Adrenal gland (tissue), 5 donors: ENCODE data around the gene CDC34.
A peak's percentile ranks its signal among the peaks of the same experiment; 100 is the strongest.

Source experiments
- POLR2A ChIP-seq, 2 donors: fragments of 450-650 bp; IDR thresholded peaks; one replicate each; pipeline ENCODE4 v1.6.1; 2017; ENCODE audit warnings: antibody characterized with exemption in 2 of 2, mild to moderate bottlenecking in 2 of 2, moderate library complexity in 1 of 2
- TF ChIP-seq, protein P1 (sequence below), 6 experiments: fragments of 450-650 bp in 4 of 6; fragments of 200-600 bp in 2 of 6; sonication (generic) in 1 of 6; IDR thresholded peaks; 1 replicate in 5 of 6; 2 replicates in 1 of 6; pipeline versions ENCODE4 v1.5.1 to v1.8.0; 2016 to 2021; ENCODE audit warnings: antibody characterized with exemption in 6 of 6, mild to moderate bottlenecking in 2 of 6, moderate library complexity in 1 of 6
- donor health status: DM: no; HTN: no; CAD: no.

- TF ChIP-seq, protein P1, sequence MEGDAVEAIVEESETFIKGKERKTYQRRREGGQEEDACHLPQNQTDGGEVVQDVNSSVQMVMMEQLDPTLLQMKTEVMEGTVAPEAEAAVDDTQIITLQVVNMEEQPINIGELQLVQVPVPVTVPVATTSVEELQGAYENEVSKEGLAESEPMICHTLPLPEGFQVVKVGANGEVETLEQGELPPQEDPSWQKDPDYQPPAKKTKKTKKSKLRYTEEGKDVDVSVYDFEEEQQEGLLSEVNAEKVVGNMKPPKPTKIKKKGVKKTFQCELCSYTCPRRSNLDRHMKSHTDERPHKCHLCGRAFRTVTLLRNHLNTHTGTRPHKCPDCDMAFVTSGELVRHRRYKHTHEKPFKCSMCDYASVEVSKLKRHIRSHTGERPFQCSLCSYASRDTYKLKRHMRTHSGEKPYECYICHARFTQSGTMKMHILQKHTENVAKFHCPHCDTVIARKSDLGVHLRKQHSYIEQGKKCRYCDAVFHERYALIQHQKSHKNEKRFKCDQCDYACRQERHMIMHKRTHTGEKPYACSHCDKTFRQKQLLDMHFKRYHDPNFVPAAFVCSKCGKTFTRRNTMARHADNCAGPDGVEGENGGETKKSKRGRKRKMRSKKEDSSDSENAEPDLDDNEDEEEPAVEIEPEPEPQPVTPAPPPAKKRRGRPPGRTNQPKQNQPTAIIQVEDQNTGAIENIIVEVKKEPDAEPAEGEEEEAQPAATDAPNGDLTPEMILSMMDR (IDR thresholded peaks at IDR 0.05), result peak in 1 of 6 experiments; percentile 26
- TF ChIP-seq POLR2A (IDR thresholded peaks at IDR 0.05), result no peak
These were observed 379 bp upstream of the CDC34 start for GRCh38 chr19:531009-531752.
